Natural killer cell (primary cell): ENCODE measurements around the gene RASGRF1. TPM values are rescaled to one million over a fixed set of nuclear protein-coding genes. Genes with fewer than 3 reads are reported as not detected.

Experiments
- ATAC-seq, 3 donors: fragments of 150-1000 bp in 2 of 3; fragments of 200-7000 bp in 1 of 3; cut with Tn5 transposase; 1 replicate in 1 of 3; 2 replicates in 2 of 3; pipeline ENCODE4 v1.10.0; 2021; ENCODE audit warnings: mild to moderate bottlenecking in 2 of 3, moderate library complexity in 2 of 3
- DNase-seq, 2 donors: peaks; one replicate each; pipeline versions ENCODE4 v3.0.0 to v3.0.0-alpha.2; 2013 to 2021; ENCODE audit warnings: mixed read lengths in 1 of 2
- H3K27ac ChIP-seq: one replicate; pipeline ENCODE4 v1.5.1; 2013; ENCODE audit warnings: mild to moderate bottlenecking, low read length
- H3K27me3 ChIP-seq: one replicate; pipeline ENCODE4 v1.6.1; 2013; ENCODE audit warnings: low read length; ENCODE audit not compliant: control insufficient read depth, insufficient read depth
- H3K36me3 ChIP-seq: one replicate; pipeline ENCODE4 v1.6.1; 2013; ENCODE audit warnings: low read length; ENCODE audit not compliant: control insufficient read depth, insufficient read depth
- H3K4me1 ChIP-seq: one replicate; pipeline ENCODE4 v1.6.1; 2013; ENCODE audit warnings: low read length; ENCODE audit not compliant: control insufficient read depth, insufficient read depth
- H3K4me3 ChIP-seq: one replicate; pipeline ENCODE4 v1.5.1; 2013; ENCODE audit warnings: low read length
- H3K9me3 ChIP-seq: one replicate; pipeline ENCODE4 v1.6.1; 2013; ENCODE audit warnings: low read length; ENCODE audit not compliant: control insufficient read depth, insufficient read depth
- H3K27ac Mint-ChIP-seq, 2 donors: one replicate each; pipeline ENCODE4 v1.8.0; 2022; ENCODE audit warnings: mild to moderate bottlenecking in 2 of 2, mixed read lengths in 2 of 2, moderate library complexity in 1 of 2
- H3K27me3 Mint-ChIP-seq, 2 donors: one replicate each; pipeline ENCODE4 v1.8.0; 2022; ENCODE audit warnings: low read depth in 2 of 2, mixed read lengths in 2 of 2
- H3K36me3 Mint-ChIP-seq: one replicate; pipeline ENCODE4 v1.8.0; 2022; ENCODE audit warnings: mixed read lengths
- H3K4me1 Mint-ChIP-seq, 2 donors: one replicate each; pipeline ENCODE4 v1.8.0; 2022; ENCODE audit warnings: mixed read lengths in 2 of 2
- H3K4me3 Mint-ChIP-seq: one replicate; pipeline ENCODE4 v1.8.0; 2022; ENCODE audit warnings: mild to moderate bottlenecking, moderate library complexity, mixed read lengths
- H3K9me3 Mint-ChIP-seq, 2 donors: one replicate each; pipeline ENCODE4 v1.8.0; 2022; ENCODE audit warnings: mixed read lengths in 2 of 2
- CTCF ChIP-seq: fragments of 200-600 bp; IDR thresholded peaks from one replicate; pipeline ENCODE4 v1.8.0; 2022; ENCODE audit warnings: antibody characterized with exemption
- WGBS: methylation state at CpG from one replicate; pipeline ENCODE4 v1.1.7; 2013; ENCODE audit warnings: missing lambda C conversion rate; ENCODE audit not compliant: insufficient coverage; 5-methylcytosine and 5-hydroxymethylcytosine counted together
- intact Hi-C: fragments of 100-400 bp; cut with micrococcal nuclease; formaldehyde crosslinking; loops from one replicate; pipeline ENCODE4 v1.14.2; 2022
- total RNA-seq, 4 donors: library from RNA; stranded (reverse); fragments of 120-200 nt in 1 of 4; gene quantifications; one replicate each; pipeline versions ENCODE4 v1.2.3 to v1.2.4, GENCODE V29; 2013 to 2022

Gene RASGRF1
- total RNA-seq, 3 donors from 2014 or later (not counting 1 experiment from before 2014, with no cell fraction given), result not detected

GRCh38 chr15:79071901-79072300 is 18.7 kb downstream of the RASGRF1 start:
- H3K36me3 Mint-ChIP-seq, result no peaks in the 10 kb centered on the region
- H3K4me3 Mint-ChIP-seq, result no peak overlapping the region
- Histone ChIP-seq H3K27me3 (no peaks in the 10 kb centered on the region), H3K36me3 (no peaks in the 10 kb centered on the region), H3K4me3 (no peak overlapping the region), H3K4me1 (no peaks in the 10 kb centered on the region), H3K27ac (no peak overlapping the region), H3K9me3 (no peaks in the 10 kb centered on the region)
- H3K27me3 Mint-ChIP-seq, result no peaks in the 10 kb centered on the region
- no peak for ATAC-seq
- H3K4me1 Mint-ChIP-seq, result no peaks in the 10 kb centered on the region
- TF ChIP-seq CTCF, result no peak
- H3K9me3 Mint-ChIP-seq, result no peaks in the 10 kb centered on the region
- WGBS, result 86% methylated on average over 3 of the region's 3 CpGs
- no peak for DNase-seq
- H3K27ac Mint-ChIP-seq, result no peak overlapping the region
- intact Hi-C loops, result no loop called here

- no peaks in the 10 kb centered on the region for H3K4me1 ChIP-seq
- no peak overlapping the region for H3K4me3 ChIP-seq
- no peaks in the 10 kb centered on the region for H3K4me1 Mint-ChIP-seq
- no peak for DNase-seq
- H3K9me3 ChIP-seq, result no peaks in the 10 kb centered on the region
- no peaks in the 10 kb centered on the region for H3K27me3 ChIP-seq
- no peaks in the 10 kb centered on the region for H3K9me3 Mint-ChIP-seq
- H3K27me3 Mint-ChIP-seq, result peaks cover 0 to 6% of the 10 kb centered on the region in 2 donors
- intact Hi-C loops, result no loop called here
- no peak overlapping the region for H3K4me3 Mint-ChIP-seq
- no peaks in the 10 kb centered on the region for H3K36me3 Mint-ChIP-seq
- 86% methylated on average over 1 of the region's 2 CpGs for WGBS
- TF ChIP-seq CTCF, result no peak
- no peak overlapping the region for H3K27ac Mint-ChIP-seq
- ATAC-seq, result no peak
- no peaks in the 10 kb centered on the region for H3K36me3 ChIP-seq
- H3K27ac ChIP-seq, result no peak overlapping the region
Observed at GRCh38 chr15:79068790-79069189, 21.8 kb downstream of the RASGRF1 start.

GRCh38 chr15:79067969-79068368 is 22.6 kb downstream of the RASGRF1 start:
- Mint-ChIP-seq H3K9me3 (no peaks in the 10 kb centered on the region), H3K36me3 (no peaks in the 10 kb centered on the region), H3K4me1 (no peaks in the 10 kb centered on the region), H3K4me3 (no peak overlapping the region), H3K27ac (no peak overlapping the region), H3K27me3 (peaks cover 0 to 8% of the 10 kb centered on the region in 2 donors)
- Histone ChIP-seq H3K36me3 (no peaks in the 10 kb centered on the region), H3K4me1 (no peaks in the 10 kb centered on the region), H3K4me3 (no peak overlapping the region), H3K27ac (no peak overlapping the region), H3K9me3 (no peaks in the 10 kb centered on the region), H3K27me3 (no peaks in the 10 kb centered on the region)
- no peak for TF ChIP-seq CTCF
- DNase-seq, result no peak
- WGBS, result 51% methylated on average over 3 of the region's 3 CpGs
- ATAC-seq, result no peak
- intact Hi-C loops, result no loop called here

- peaks cover 0 to 10% of the 10 kb centered on the region in 2 donors for H3K27me3 Mint-ChIP-seq
- no peak for ATAC-seq
- 73% methylated on average over 8 of the region's 8 CpGs for WGBS
- no peaks in the 10 kb centered on the region for H3K36me3 Mint-ChIP-seq
- no peak for DNase-seq
- intact Hi-C loops, result no loop called here
- H3K4me3 ChIP-seq, result no peak overlapping the region
- no peaks in the 10 kb centered on the region for H3K36me3 ChIP-seq
- no peak for TF ChIP-seq CTCF
- H3K27me3 ChIP-seq, result no peaks in the 10 kb centered on the region
- H3K4me3 Mint-ChIP-seq, result no peak overlapping the region
- H3K4me1 ChIP-seq, result no peaks in the 10 kb centered on the region
- no peak overlapping the region for H3K27ac Mint-ChIP-seq
- no peaks in the 10 kb centered on the region for H3K9me3 ChIP-seq
- no peak overlapping the region for H3K27ac ChIP-seq
- no peaks in the 10 kb centered on the region for H3K4me1 Mint-ChIP-seq
- no peaks in the 10 kb centered on the region for H3K9me3 Mint-ChIP-seq
Observed at GRCh38 chr15:79067072-79067833, 23.3 kb downstream of the RASGRF1 start.
